GM12891 (cell line): Measurements from ENCODE around the gene RAD18.

ENCODE experiments used
- DNase-seq: peaks from one replicate; pipeline ENCODE4 v3.0.0; 2011; ENCODE audit warnings: low spot score; ENCODE audit not compliant: insufficient read length
- FAIRE-seq: peaks from 2 replicates; lab custom pipeline; 2011; peaks lifted over from hg19 to GRCh38; lab: Jason Lieb, UNC
- PAX5 ChIP-seq: IDR thresholded peaks from 2 replicates; pipeline ENCODE4 v1.6.1; 2011; ENCODE audit warnings: low read length, moderate library complexity, mild to moderate bottlenecking; ENCODE audit not compliant: insufficient read depth, severe bottlenecking
- POLR2A ChIP-seq: IDR thresholded peaks from 2 replicates; pipeline ENCODE4 v1.6.1; 2011; ENCODE audit warnings: low read depth, low read length, control low read depth
- POLR2AphosphoS5 ChIP-seq: IDR thresholded peaks from 2 replicates; pipeline ENCODE4 v1.6.1; 2011; ENCODE audit warnings: low read depth, low read length, control low read depth
- POU2F2 ChIP-seq: IDR thresholded peaks from 2 replicates; pipeline ENCODE4 v1.6.1; 2011; ENCODE audit warnings: low read depth, mild to moderate bottlenecking, control low read depth, low read length, moderate library complexity
- SPI1 ChIP-seq: IDR thresholded peaks from 2 replicates; pipeline ENCODE4 v1.6.1; 2011; ENCODE audit warnings: low read depth, low read length, control low read depth
- TAF1 ChIP-seq: IDR thresholded peaks from 2 replicates; pipeline ENCODE4 v1.6.1; 2011; ENCODE audit warnings: low read depth, low read length, control low read depth

RAD18 gene

GRCh38 chr3:8853081-8853480 is 110.2 kb downstream of the RAD18 start:
- FAIRE-seq (no peak), DNase-seq (no peak)

GRCh38 chr3:8852511-8852910 is 110.8 kb downstream of the RAD18 start:
- no peak for FAIRE-seq

More at GRCh38 chr3:8853081-8853480, 110.2 kb downstream of the RAD18 start:
- TF ChIP-seq POLR2AphosphoS5 (no peak), POU2F2 (no peak), SPI1 (no peak), POLR2A (no peak), PAX5 (no peak), TAF1 (no peak)

GRCh38 chr3:8851703-8852102 is 111.6 kb downstream of the RAD18 start:
- FAIRE-seq (no peak), DNase-seq (no peak)
- TF ChIP-seq PAX5 (no peak), SPI1 (no peak), POU2F2 (no peak), TAF1 (no peak), POLR2AphosphoS5 (no peak)

More at GRCh38 chr3:8852511-8852910, 110.8 kb downstream of the RAD18 start:
- no peak for DNase-seq
- TF ChIP-seq TAF1 (no peak), POLR2A (no peak), PAX5 (no peak), POLR2AphosphoS5 (no peak)

- TF ChIP-seq SPI1 (no peak), POU2F2 (no peak), PAX5 (no peak), TAF1 (no peak), POLR2AphosphoS5 (no peak), POLR2A (no peak)
- FAIRE-seq (no peak), DNase-seq (no peak)
These were observed 114.6 kb downstream of the RAD18 start for GRCh38 chr3:8848696-8849131.

GRCh38 chr3:8847317-8847716 is 116.0 kb downstream of the RAD18 start:
- DNase-seq (no peak), FAIRE-seq (no peak)
- no peak for TF ChIP-seq POU2F2
- no peak for TF ChIP-seq PAX5
- TF ChIP-seq SPI1 = no peak
- TF ChIP-seq POLR2A = no peak
- no peak for TF ChIP-seq POLR2AphosphoS5
- TF ChIP-seq TAF1 = no peak

- TF ChIP-seq PAX5 (no peak), TAF1 (no peak), POLR2AphosphoS5 (no peak), POU2F2 (no peak), POLR2A (no peak), SPI1 (no peak)
- DNase-seq = no peak
- no peak for FAIRE-seq
These were observed 117.1 kb downstream of the RAD18 start for GRCh38 chr3:8846176-8846575.

GRCh38 chr3:8845641-8846040 is 117.6 kb downstream of the RAD18 start:
- FAIRE-seq (no peak), DNase-seq (no peak)

DNA sequence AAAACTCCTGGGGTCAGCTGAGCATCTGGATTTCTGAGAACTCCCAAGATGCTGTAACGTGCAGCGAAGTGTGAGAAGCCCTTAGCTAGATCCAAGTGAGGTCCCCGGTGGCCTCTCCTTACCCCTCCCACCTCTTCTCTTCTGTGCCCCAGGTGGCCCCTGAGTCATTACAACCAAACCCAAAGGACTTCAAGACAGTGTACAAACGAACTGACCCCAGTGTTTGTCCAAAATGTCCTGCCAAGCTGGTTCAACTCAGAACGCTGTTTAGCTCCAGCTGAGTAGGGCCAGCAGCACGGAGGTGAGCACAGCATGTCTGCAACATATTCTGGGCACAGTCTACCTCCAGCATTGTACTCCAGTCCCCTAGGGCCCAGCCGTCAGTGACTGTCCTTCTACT is 119.9 kb downstream of the RAD18 start:
- DNase-seq (no peak), FAIRE-seq (no peak)
- TF ChIP-seq POLR2A (no peak), POU2F2 (no peak), PAX5 (no peak), SPI1 (no peak), POLR2AphosphoS5 (no peak), TAF1 (no peak)

More at GRCh38 chr3:8845641-8846040, 117.6 kb downstream of the RAD18 start:
- no peak for TF ChIP-seq TAF1
- no peak for TF ChIP-seq POLR2A
- no peak for TF ChIP-seq SPI1

DNA sequence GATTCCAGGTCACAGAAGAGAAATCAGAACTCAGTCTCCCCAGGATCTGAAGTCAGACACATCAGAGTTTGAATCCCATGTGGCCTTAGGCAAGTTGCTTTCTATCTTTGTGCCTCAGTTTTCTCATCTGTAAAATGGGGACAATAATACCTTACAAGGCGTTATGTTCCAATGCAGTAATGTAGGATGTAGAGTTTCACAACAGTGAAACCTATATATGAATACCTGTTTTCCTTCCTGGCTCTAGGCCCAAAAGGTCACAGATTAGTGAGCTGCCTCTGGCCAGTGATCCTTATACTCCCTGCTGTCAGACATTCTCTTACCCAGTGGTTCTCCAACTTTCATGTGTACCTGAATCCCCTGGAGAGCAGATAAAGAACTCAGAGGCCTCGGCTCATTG is 121.0 kb downstream of the RAD18 start:
- TF ChIP-seq POLR2AphosphoS5 = no peak
- no peak for TF ChIP-seq POU2F2
- TF ChIP-seq POLR2A = no peak
- no peak for TF ChIP-seq PAX5
- no peak for TF ChIP-seq TAF1
- TF ChIP-seq SPI1 = no peak
- FAIRE-seq (no peak), DNase-seq (no peak)

- no peak for FAIRE-seq
These were observed 121.8 kb downstream of the RAD18 start for GRCh38 chr3:8841472-8841871.

DNA sequence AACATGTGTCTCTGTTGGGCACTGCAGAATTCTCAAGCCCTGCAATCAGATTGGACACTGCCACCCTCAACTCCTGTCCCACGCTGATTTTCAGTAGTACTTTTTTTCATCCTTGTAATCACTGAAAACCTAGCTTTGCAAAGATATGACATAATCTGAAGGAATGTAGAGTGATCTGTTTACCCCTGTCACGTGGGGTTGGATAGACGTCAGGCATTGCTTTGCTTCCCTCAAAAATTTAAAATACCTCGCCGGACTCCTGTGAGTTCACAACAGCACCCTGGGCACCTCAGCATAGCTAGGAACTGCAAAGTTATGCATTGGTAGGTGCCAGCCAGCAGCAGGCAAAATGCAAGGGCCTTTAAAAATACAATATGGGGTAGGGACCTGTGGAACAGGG is 122.7 kb downstream of the RAD18 start:
- no peak for FAIRE-seq
- DNase-seq = no peak
- TF ChIP-seq POU2F2 (no peak), POLR2AphosphoS5 (no peak), SPI1 (no peak), POLR2A (no peak), TAF1 (no peak), PAX5 (no peak)

More at GRCh38 chr3:8841472-8841871, 121.8 kb downstream of the RAD18 start:
- no peak for TF ChIP-seq POLR2AphosphoS5
- TF ChIP-seq PAX5 = no peak
- TF ChIP-seq POLR2A = no peak
- no peak for TF ChIP-seq TAF1
- no peak for TF ChIP-seq SPI1
- TF ChIP-seq POU2F2 = no peak
- DNase-seq = no peak
